ENCODE results near the gene CYB5RL.
"Not testable (repeated sequence)": the region's sequence is repeated elsewhere in the genome, so short reads cannot be mapped to it uniquely, and the experiment has no call there.

CYB5RL gene

DNA sequence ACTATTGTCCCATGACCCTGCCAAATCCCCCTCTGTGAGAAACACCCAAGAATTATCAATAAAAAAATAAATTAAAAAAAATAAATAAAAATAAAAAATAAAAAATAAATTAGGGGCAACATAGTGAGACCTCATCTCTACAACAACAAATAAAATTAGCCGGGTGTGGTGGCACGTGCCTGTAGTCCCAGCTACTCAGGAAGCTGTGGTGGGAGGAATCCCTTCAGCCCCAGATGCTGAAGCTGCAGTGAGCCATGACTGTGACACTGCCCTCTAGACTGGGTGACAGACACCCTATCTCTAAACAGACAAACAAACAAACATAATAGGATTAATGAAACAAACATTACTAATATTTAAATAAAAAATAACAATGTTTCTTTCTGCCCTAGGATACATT lies 34.5 kb upstream of the CYB5RL start:
- Mint-ChIP-seq H3K4me1 (ENCODE audit: low read depth) (peaks cover 36% of the 10 kb centered on the region), H3K9me3 (no peaks in the 10 kb centered on the region), H3K27me3 (no peaks in the 10 kb centered on the region), H3K27ac (no peak overlapping the region), H3K36me3 (ENCODE audit: low read depth) (peaks cover 63% of the 10 kb centered on the region), H3K4me3 (no peak overlapping the region)
- intact Hi-C loops (cut with micrococcal nuclease), result no loop called here

DNA sequence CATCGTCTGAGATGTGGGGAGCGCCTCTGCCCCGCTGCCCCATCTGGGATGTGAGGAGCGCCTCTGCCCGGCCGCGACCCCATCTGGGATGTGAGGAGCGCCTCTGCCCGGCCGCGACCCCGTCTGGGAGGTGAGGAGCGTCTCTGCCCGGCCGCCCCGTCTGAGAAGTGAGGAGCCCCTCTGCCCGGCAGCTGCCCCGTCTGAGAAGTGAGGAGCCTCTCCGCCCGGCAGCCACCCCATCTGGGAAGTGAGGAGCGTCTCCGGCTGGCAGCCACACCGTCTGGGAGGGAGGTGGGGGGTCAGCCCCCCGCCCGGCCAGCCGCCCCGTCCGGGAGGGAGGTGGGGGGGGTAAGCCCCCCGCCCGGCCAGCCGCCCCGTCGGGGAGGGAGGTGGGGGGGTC lies 33.4 kb upstream of the CYB5RL start:
- peaks cover 62% of the 10 kb centered on the region for H3K36me3 Mint-ChIP-seq (ENCODE audit: low read depth)

DNA sequence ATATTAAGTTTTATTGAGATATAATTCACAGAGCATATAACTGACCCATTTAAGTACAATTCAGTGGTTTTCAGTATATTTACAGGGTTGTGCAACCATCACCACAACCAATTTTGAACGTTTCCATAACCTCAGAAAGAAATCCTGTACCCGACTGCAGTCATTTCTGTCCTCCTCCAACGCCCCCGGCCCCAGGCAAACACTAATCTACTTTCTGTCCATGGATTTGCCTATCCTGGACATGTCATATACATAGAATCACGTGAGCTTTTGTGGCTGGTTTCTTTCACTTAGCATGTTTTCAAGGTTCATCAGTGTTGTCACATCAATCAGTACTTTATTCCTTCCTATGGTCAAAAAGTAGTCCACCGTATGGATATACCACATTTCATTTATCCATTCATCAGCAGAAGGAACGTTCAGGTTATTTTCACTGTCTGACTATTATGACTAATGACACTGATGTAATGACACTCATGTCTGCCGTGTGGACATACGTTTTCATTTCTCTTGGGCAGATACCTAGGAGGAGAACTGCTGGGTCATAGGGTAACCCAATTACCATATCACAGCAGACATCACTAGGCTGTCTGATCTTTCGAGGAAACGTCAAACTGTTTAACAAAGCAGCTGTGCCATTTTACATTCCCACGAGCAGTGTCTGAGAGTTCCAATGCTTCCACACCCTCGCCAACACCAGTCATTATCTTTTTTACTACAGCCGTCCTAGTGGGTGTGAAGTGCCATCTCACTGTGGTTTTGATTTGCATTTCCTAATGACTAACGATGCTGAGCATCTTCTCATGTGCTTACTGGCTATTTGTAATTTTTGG lies 30.9 kb upstream of the CYB5RL start:
- Mint-ChIP-seq H3K27me3 (no peaks in the 10 kb centered on the region), H3K4me3 (no peak overlapping the region), H3K27ac (no peak overlapping the region), H3K36me3 (ENCODE audit: low read depth) (peaks cover 46% of the 10 kb centered on the region), H3K9me3 (no peaks in the 10 kb centered on the region), H3K4me1 (ENCODE audit: low read depth) (peaks cover 49% of the 10 kb centered on the region)
- intact Hi-C loops (cut with micrococcal nuclease), result no loop called here

More for the DNA sequence above, 33.4 kb upstream of the CYB5RL start:
- H3K27ac Mint-ChIP-seq; H3K27me3 Mint-ChIP-seq; intact Hi-C loops (cut with micrococcal nuclease); H3K4me3 Mint-ChIP-seq; H3K9me3 Mint-ChIP-seq: not testable (repeated sequence)
- H3K4me1 Mint-ChIP-seq (ENCODE audit: low read depth), result peaks cover 36% of the 10 kb centered on the region

DNA sequence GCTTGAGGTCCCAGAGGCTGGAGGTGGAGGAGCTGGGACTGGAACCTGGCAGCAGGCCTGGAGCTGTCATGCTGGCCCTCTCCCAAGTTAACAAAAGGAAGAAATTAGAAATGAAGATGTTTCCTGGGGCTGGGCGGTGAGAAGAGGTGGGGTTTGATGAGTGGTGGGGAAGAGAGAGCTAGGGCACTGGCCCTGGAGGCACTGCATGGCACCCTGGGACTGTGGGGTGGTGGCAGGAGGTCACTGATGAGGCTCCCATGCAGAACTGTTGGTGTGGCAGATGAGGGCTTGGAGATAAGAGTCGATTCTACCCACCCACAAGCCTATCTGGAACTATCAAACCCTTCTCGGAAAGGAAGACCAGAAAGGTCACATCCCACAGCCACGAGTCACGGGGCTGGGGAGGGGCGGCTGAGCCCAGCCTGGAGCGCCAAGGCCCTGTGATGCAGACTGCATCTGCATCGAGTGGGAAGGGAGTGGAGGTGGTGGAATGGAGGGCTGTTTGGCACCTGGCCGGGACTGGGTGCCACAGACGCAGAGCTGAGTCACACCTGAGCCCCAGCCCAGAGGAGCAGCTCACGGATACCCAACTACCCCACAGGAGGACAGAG lies 29.6 kb upstream of the CYB5RL start:
- peak overlapping the region; percentile 0 for H3K4me3 Mint-ChIP-seq

DNA sequence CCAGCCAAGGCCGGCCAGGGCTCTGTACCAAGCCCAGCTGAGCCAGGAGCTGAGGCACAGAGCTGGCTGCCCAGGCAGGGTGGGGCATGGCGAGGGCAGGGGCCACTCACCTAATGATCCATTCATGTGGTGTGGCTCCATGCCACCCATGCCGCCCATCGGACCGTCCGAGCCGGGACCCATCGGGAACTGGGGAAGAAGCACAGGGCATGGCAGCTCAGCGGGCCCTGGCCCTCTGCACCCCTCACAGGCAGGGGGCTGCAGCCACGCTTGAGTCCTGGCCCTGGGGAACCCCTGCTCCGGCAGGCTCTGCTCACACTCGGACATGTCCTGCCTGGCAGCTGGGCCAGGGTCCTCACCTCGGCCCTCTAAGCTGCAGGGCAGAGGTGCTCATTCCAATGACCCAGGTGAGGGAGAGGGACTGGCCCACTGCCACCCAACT lies 28.8 kb upstream of the CYB5RL start:
- intact Hi-C loops (cut with micrococcal nuclease), result loop anchor here (10.0 kb wide), 1 partner anchor 256 kb away; no protein-coding TSS in a partner anchor
- peaks cover 56% of the 10 kb centered on the region for H3K36me3 Mint-ChIP-seq (ENCODE audit: low read depth)
- no peak overlapping the region for H3K4me3 Mint-ChIP-seq
- no peaks in the 10 kb centered on the region for H3K9me3 Mint-ChIP-seq
- peaks cover 49% of the 10 kb centered on the region for H3K4me1 Mint-ChIP-seq (ENCODE audit: low read depth)
- H3K27ac Mint-ChIP-seq, result no peak overlapping the region
- H3K27me3 Mint-ChIP-seq, result no peaks in the 10 kb centered on the region

More for the DNA sequence above, 29.6 kb upstream of the CYB5RL start:
- H3K27ac Mint-ChIP-seq, result peak overlapping the region; percentile 41
- H3K27me3 Mint-ChIP-seq, result no peaks in the 10 kb centered on the region
- peaks cover 49% of the 10 kb centered on the region for H3K4me1 Mint-ChIP-seq (ENCODE audit: low read depth)
- peaks cover 49% of the 10 kb centered on the region for H3K36me3 Mint-ChIP-seq (ENCODE audit: low read depth)
- no peaks in the 10 kb centered on the region for H3K9me3 Mint-ChIP-seq
- intact Hi-C loops (cut with micrococcal nuclease), result loop anchor here (10.0 kb wide), 1 partner anchor 255 kb away; no protein-coding TSS in a partner anchor

DNA sequence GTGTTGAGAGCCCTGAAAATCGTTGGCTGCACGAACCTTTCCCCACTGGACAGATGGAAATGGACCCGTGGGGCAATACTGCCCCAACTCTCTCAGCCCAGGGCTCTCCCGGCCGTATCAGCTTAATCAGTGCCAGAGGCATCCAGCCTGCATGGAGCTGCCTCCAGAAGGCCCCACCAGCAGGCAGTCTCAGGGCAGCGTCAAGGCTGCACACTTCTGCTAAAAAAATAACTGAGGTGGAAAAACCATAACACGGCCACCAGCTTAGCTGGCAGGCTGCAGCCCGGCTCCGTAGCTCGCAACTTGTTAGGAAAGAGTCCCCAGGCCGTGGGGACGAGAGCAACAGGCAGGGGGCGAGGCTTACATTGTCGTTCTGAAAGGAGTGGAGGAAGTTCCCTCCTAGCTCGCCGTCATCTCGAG lies 28.1 kb upstream of the CYB5RL start:
- Mint-ChIP-seq H3K4me1 (ENCODE audit: low read depth) (peaks cover 49% of the 10 kb centered on the region), H3K9me3 (no peaks in the 10 kb centered on the region), H3K4me3 (no peak overlapping the region), H3K36me3 (ENCODE audit: low read depth) (peaks cover 60% of the 10 kb centered on the region), H3K27ac (peak overlapping the region; percentile 79), H3K27me3 (no peaks in the 10 kb centered on the region)
- intact Hi-C loops (cut with micrococcal nuclease), result loop anchor here (10.0 kb wide), 1 partner anchor 257 kb away; no protein-coding TSS in a partner anchor

DNA sequence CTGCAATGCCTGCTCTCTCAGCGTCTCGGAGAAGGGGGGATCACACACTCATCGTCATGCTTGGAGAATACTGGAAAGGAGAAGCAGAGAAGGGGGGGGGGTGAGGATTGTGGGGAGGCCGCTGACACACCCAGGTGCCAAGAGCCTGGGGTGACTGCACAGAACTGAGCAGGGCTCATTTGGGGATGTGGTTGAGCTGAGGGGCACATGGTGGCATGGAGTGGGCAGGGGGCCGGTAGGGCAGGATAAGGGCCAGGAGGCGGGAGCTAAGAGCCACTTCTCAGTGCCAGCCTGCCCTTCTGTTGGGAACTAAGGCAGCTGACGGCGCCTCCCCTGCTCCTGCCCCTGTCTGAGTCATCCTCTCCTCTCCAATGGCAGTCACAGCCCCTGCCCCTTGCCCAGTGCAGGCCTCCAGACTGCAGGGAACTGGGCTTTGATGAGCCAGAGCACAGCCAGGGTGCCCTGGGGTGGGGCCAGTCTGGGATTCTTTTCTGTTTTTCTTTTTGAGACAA lies 27.3 kb upstream of the CYB5RL start:
- Mint-ChIP-seq H3K27me3 (no peaks in the 10 kb centered on the region), H3K36me3 (ENCODE audit: low read depth) (peaks cover 62% of the 10 kb centered on the region), H3K9me3 (no peaks in the 10 kb centered on the region), H3K4me1 (ENCODE audit: low read depth) (peaks cover 50% of the 10 kb centered on the region), H3K27ac (peak overlapping the region; percentile 79), H3K4me3 (no peak overlapping the region)
- intact Hi-C loops (cut with micrococcal nuclease), result loop anchor here (10.0 kb wide), 1 partner anchor 258 kb away; no protein-coding TSS in a partner anchor

DNA sequence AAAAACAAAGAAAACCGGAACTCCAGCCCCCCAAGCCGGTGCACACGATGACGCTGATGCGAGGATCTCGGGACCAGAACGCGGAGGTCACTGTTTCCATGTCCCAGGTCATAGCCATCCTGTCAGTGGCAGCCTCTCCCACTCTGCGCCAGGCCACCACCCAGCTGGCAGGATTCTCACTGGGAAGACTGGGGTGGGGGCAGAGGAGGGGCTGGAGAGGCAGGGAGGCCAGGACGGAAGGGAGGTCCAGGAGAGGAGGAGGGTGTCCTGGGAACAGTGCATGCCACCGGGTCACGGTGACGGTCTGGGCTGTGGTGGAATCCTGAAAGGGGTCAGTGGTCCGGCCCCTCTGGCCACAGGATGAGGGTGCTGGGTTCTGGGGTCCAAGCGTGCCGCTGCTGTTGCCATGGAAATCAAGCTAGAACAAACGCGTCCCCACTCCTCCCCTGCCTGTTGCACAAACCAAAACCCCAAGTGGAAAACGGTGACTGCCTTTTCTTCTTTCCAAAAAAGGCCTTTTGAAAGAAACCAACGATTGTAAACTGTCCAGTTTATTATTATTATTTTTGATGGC lies 26.2 kb upstream of the CYB5RL start:
- Mint-ChIP-seq H3K27ac (no peak overlapping the region), H3K4me1 (ENCODE audit: low read depth) (peaks cover 56% of the 10 kb centered on the region), H3K27me3 (no peaks in the 10 kb centered on the region), H3K4me3 (no peak overlapping the region), H3K9me3 (no peaks in the 10 kb centered on the region), H3K36me3 (ENCODE audit: low read depth) (peaks cover 72% of the 10 kb centered on the region)
- intact Hi-C loops (cut with micrococcal nuclease), result loop anchor here (10.0 kb wide), 1 partner anchor 259 kb away; no protein-coding TSS in a partner anchor

DNA sequence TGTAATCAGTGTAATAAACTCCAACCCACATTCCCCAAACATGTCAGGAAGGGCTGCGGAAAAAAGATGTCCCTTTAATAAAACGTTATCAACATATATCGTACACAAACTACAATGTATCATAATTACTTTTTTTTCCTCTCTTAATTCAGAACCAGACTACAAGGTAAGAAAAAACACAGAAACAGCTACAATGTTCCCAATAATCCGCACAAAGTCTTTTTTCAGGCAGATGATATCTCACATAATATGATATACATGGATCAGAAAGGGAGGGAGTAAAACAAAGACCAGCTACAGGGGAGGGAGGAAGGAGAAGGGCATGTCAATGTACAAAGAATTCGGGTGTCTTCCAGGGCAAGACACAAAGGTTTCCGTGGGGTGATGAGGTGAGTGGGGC lies 25.5 kb upstream of the CYB5RL start:
- Mint-ChIP-seq H3K27ac (no peak overlapping the region), H3K27me3 (no peaks in the 10 kb centered on the region), H3K4me1 (ENCODE audit: low read depth) (peaks cover 56% of the 10 kb centered on the region), H3K36me3 (ENCODE audit: low read depth) (peaks cover 67% of the 10 kb centered on the region), H3K9me3 (no peaks in the 10 kb centered on the region), H3K4me3 (no peak overlapping the region)
- intact Hi-C loops (cut with micrococcal nuclease), result loop anchor here (10.0 kb wide), 1 partner anchor 259 kb away; no protein-coding TSS in a partner anchor

DNA sequence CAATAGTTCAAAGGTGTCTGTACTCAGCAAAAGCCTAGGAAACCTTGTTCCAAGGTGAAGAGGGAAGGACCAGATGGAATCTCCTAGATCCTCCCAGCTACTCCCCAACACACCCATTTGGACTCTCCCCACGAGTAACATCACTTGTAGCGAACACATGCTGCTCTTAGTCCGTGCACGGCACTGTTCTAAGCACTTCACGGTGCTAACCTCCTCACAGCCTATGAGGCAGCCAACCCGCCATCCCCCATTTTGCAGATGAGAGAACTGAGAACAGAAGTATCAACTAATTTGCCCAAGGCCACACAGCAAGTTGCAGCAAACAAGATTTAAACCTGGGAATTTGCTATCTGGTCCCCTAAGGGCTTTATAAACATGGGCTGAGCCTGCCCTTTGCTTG lies 24.4 kb upstream of the CYB5RL start:
- intact Hi-C loops (cut with micrococcal nuclease), result loop anchor here (10.0 kb wide), 1 partner anchor 261 kb away; no protein-coding TSS in a partner anchor
- H3K36me3 Mint-ChIP-seq (ENCODE audit: low read depth), result peaks cover 67% of the 10 kb centered on the region
- H3K4me3 Mint-ChIP-seq, result no peak overlapping the region
- H3K27me3 Mint-ChIP-seq, result no peaks in the 10 kb centered on the region
- no peak overlapping the region for H3K27ac Mint-ChIP-seq
- no peaks in the 10 kb centered on the region for H3K9me3 Mint-ChIP-seq
- peaks cover 56% of the 10 kb centered on the region for H3K4me1 Mint-ChIP-seq (ENCODE audit: low read depth)

DNA sequence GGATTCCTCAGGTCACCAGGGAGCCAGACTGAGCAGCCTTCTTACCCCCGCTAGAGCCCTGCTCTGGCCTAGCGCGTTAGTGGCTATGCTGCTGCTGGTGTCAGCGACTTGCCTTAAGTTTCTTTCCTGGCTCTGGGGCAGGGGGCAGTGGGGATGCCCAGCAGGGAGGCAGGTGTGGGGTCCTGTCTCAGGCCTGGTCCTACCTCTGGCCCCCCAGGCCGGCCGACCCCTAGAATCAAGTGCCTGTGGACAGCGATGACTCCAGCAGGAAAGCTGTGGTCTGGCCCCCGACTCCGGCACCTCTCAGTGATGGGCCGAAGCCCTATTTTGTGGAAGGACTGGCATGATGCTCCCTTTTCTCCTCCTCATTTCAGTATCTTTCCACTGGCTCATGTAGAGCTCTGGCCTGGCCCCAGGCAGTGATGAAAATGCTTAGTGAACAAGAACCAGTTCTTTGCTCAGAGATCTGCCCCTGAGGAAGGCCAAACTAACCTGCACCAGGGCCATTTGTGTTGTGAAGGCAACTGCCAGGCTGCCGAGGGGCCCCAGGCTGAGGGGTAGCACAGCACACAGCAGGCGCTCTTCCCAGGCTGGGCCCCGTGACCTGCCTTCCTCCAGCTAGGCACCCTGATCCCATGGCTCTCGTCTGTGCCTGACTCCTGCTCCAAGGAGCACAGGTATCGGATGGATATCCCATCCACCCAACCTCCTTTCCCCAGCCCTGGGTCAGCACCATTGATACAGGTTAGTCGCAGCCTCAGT lies 23.8 kb upstream of the CYB5RL start:
- Mint-ChIP-seq H3K27me3 (no peaks in the 10 kb centered on the region), H3K4me1 (ENCODE audit: low read depth) (peaks cover 56% of the 10 kb centered on the region), H3K36me3 (ENCODE audit: low read depth) (peaks cover 67% of the 10 kb centered on the region), H3K4me3 (no peak overlapping the region), H3K9me3 (no peaks in the 10 kb centered on the region), H3K27ac (no peak overlapping the region)
- intact Hi-C loops (cut with micrococcal nuclease), result loop anchor here (10.0 kb wide), 1 partner anchor 261 kb away; no protein-coding TSS in a partner anchor

DNA sequence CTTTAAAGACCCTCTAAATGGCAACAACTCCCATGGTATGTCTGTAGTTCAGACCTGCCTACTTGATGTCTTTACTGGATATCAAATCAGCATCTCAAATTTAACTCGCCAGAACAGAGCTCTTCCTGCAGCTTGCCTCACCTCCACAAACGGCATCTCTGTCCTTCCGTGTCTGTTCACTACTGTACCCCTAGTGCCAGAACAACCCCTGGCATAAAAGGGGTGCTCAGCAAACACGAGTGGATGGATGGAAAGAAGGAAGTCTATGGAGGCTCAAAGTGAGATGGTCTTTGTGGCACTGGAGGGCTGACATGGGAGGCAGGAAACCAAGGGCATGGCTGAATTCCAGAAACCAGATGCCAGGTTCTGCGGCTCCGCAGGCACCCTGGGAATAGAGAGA lies 22.9 kb upstream of the CYB5RL start:
- Mint-ChIP-seq H3K27ac (no peak overlapping the region), H3K4me1 (ENCODE audit: low read depth) (peaks cover 47% of the 10 kb centered on the region), H3K9me3 (no peaks in the 10 kb centered on the region), H3K36me3 (ENCODE audit: low read depth) (peaks cover 76% of the 10 kb centered on the region), H3K27me3 (no peaks in the 10 kb centered on the region), H3K4me3 (no peak overlapping the region)
- intact Hi-C loops (cut with micrococcal nuclease), result loop anchor here (10.0 kb wide), 1 partner anchor 262 kb away; no protein-coding TSS in a partner anchor

DNA sequence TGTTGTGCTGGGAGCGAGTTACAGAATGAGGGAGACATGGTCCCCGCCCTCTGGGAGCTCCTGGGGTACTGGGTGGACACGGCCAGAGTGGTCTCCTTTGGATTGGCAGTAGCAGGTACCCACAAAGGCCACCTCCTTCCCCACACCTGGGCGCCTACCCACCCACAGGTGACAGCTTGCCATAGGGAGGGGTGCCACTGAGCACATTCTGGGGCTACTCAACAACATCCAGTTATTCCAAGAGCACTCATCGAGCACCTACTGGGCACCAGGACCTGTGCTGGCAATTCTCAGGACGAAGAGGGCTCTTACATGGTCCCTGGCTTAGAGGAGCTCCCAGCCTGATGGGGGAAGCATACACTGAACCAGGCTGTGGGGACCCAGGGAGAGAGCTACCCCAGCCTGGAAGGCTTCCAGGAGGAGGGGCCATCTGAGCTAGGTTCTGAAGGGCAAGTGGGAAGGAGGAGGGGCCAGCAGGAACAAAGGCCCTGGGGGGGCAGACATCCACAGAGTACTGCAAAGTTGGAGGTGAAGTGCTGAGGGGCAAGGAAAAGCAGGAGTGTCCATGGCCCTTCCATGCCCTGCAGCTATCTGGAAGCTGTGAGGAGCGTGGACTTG lies 22.1 kb upstream of the CYB5RL start:
- H3K4me3 Mint-ChIP-seq, result no peak overlapping the region
- intact Hi-C loops (cut with micrococcal nuclease), result loop anchor here (10.0 kb wide), 1 partner anchor 263 kb away; no protein-coding TSS in a partner anchor
- H3K27ac Mint-ChIP-seq, result no peak overlapping the region
- H3K36me3 Mint-ChIP-seq (ENCODE audit: low read depth), result peaks cover 84% of the 10 kb centered on the region
- H3K9me3 Mint-ChIP-seq, result no peaks in the 10 kb centered on the region
- H3K27me3 Mint-ChIP-seq, result no peaks in the 10 kb centered on the region
- H3K4me1 Mint-ChIP-seq (ENCODE audit: low read depth), result peaks cover 40% of the 10 kb centered on the region
